NCI-H146 (cell line): ENCODE measurements around the gene TRABD2B.

ENCODE experiments used
- DNase-seq: peaks from one replicate; lab custom pipeline; 2025; lab: John Stamatoyannopoulos, UW

Gene TRABD2B

GRCh38 chr1:47757226-47757975 lies 239.8 kb downstream of the TRABD2B start:
- no peak for DNase-seq

GRCh38 chr1:47756411-47756810 lies 240.8 kb downstream of the TRABD2B start:
- DNase-seq = no peak

- no peak for DNase-seq
These were observed 241.2 kb downstream of the TRABD2B start for GRCh38 chr1:47756006-47756405.

- no peak for DNase-seq
These were observed 241.8 kb downstream of the TRABD2B start for GRCh38 chr1:47755101-47755990.

- no peak for DNase-seq
These were observed 243.0 kb downstream of the TRABD2B start for GRCh38 chr1:47754221-47754620.

GRCh38 chr1:47753808-47754207 lies 243.4 kb downstream of the TRABD2B start:
- DNase-seq = no peak

GRCh38 chr1:47752559-47752958 lies 244.6 kb downstream of the TRABD2B start:
- DNase-seq = no peak

GRCh38 chr1:47751996-47752451 lies 245.2 kb downstream of the TRABD2B start:
- DNase-seq = no peak

GRCh38 chr1:47751193-47751592 lies 246.0 kb downstream of the TRABD2B start:
- DNase-seq = no peak

- DNase-seq = no peak
These were observed 251.2 kb downstream of the TRABD2B start for GRCh38 chr1:47745715-47746609.

- no peak for DNase-seq
These were observed 254.1 kb downstream of the TRABD2B start for GRCh38 chr1:47742890-47743760.

- peak; percentile 4 for DNase-seq
These were observed 258.5 kb downstream of the TRABD2B start for GRCh38 chr1:47738560-47739182.

- DNase-seq = no peak
These were observed 264.7 kb downstream of the TRABD2B start for GRCh38 chr1:47732489-47732888.

GRCh38 chr1:47731730-47732129 lies 265.5 kb downstream of the TRABD2B start:
- DNase-seq = no peak

GRCh38 chr1:47729685-47730084 lies 267.5 kb downstream of the TRABD2B start:
- no peak for DNase-seq

GRCh38 chr1:47727697-47728085 lies 269.5 kb downstream of the TRABD2B start:
- DNase-seq = no peak

- DNase-seq = no peak
These were observed 270.0 kb downstream of the TRABD2B start for GRCh38 chr1:47727051-47727696.

GRCh38 chr1:47725992-47726855 lies 271.0 kb downstream of the TRABD2B start:
- peak; percentile 38 for DNase-seq

GRCh38 chr1:47725511-47725991 lies 271.6 kb downstream of the TRABD2B start:
- DNase-seq = no peak
